Choroid plexus epithelial cell (primary cell): ENCODE results near the gene TMPRSS11F.
"Not testable (repeated sequence)": the region's sequence is repeated elsewhere in the genome, so short reads cannot be mapped to it uniquely, and the experiment has no call there.

Experiments used
- DNase-seq: peaks from one replicate; pipeline ENCODE4 v3.0.0-alpha.2; 2010; ENCODE audit warnings: low read depth
- H3K4me3 ChIP-seq: 2 replicates; pipeline ENCODE4 v1.5.1; 2011; ENCODE audit warnings: low read depth, mild to moderate bottlenecking, control low read depth, low read length, moderate library complexity
- CTCF ChIP-seq: conservative IDR thresholded peaks from 2 replicates; pipeline ENCODE4 v1.5.1; 2011; ENCODE audit warnings: low read depth, mild to moderate bottlenecking, control low read depth, inconsistent platforms, low read length, moderate library complexity

Gene TMPRSS11F

GRCh38 chr4:68129793-68130192 is at the start of gene TMPRSS11F:
TSS of gene TMPRSS11F (minus strand) at chr4:68129869. CDS start at chr4:68129820, 49 bp downstream.
- TF ChIP-seq CTCF, result no peak
- no peak for DNase-seq
- H3K4me3 ChIP-seq, result no peak within 1 kb of the TSS

GRCh38 chr4:68176904-68177303 is 47.2 kb upstream of the TMPRSS11F start:
- H3K4me3 ChIP-seq, result no peak overlapping the region
- TF ChIP-seq CTCF, result no peak
- no peak for DNase-seq

GRCh38 chr4:68176500-68176899 is 46.8 kb upstream of the TMPRSS11F start:
- DNase-seq, result no peak
- no peak for TF ChIP-seq CTCF

GRCh38 chr4:68175562-68176155 is 46.0 kb upstream of the TMPRSS11F start:
- DNase-seq, result peak; percentile 78

More at GRCh38 chr4:68176500-68176899, 46.8 kb upstream of the TMPRSS11F start:
- no peak overlapping the region for H3K4me3 ChIP-seq

GRCh38 chr4:68174389-68174788 is 44.7 kb upstream of the TMPRSS11F start:
- DNase-seq, H3K4me3 ChIP-seq: not testable (repeated sequence)

More at GRCh38 chr4:68175562-68176155, 46.0 kb upstream of the TMPRSS11F start:
- H3K4me3 ChIP-seq, result no peak overlapping the region
- TF ChIP-seq CTCF, result peak; percentile 71

GRCh38 chr4:68172147-68172546 is 42.5 kb upstream of the TMPRSS11F start:
- not testable (repeated sequence) for DNase-seq, H3K4me3 ChIP-seq

GRCh38 chr4:68167706-68168105 is 38.0 kb upstream of the TMPRSS11F start:
- TF ChIP-seq CTCF, result no peak
- H3K4me3 ChIP-seq, result no peak overlapping the region
- DNase-seq, result no peak

GRCh38 chr4:68167166-68167565 is 37.5 kb upstream of the TMPRSS11F start:
- no peak overlapping the region for H3K4me3 ChIP-seq
- DNase-seq, result no peak
- TF ChIP-seq CTCF, result no peak
